H1 (cell line): ENCODE results near the gene CUL9. TPM values are rescaled to one million over a fixed set of nuclear protein-coding genes. Genes with fewer than 3 reads are reported as not detected.

Source experiments
- EGR1 ChIP-seq: IDR thresholded peaks from 2 replicates; pipeline ENCODE4 v1.6.1; 2011; ENCODE audit warnings: low read depth, low read length, borderline replicate concordance
- polyA plus RNA-seq, 7 experiments: library from polyadenylated mRNA; depleted of rRNA in 3 of 7; stranded (reverse) in 5 of 7; unstranded in 2 of 7; fragments of >200 nt in 5 of 7; fragments of 200-250 nt in 2 of 7; gene quantifications; 1 replicate in 5 of 7; 2 replicates in 1 of 7; 4 replicates in 1 of 7; pipeline versions ENCODE4 v1.2.1 to v1.2.3, GENCODE V29; 2011 to 2013; ENCODE audit warnings: missing spikeins in 2 of 7, mixed read lengths in 2 of 7
- total RNA-seq: library from RNA; stranded (reverse); fragmentation: NEBNext Ultra II Directional; extraction: Animal tissue kit (Norgen Biotek cat#: 25700); gene quantifications from 2 replicates; pipeline ENCODE4 v1.2.1, GENCODE V29; 2021

The CUL9 gene
- total and polyA plus RNA-seq, 2 of the 8 experiments (the other 6 are each of a cell fraction or from before 2014, with no cell fraction given) = 7.7 to 9.8 TPM

DNA sequence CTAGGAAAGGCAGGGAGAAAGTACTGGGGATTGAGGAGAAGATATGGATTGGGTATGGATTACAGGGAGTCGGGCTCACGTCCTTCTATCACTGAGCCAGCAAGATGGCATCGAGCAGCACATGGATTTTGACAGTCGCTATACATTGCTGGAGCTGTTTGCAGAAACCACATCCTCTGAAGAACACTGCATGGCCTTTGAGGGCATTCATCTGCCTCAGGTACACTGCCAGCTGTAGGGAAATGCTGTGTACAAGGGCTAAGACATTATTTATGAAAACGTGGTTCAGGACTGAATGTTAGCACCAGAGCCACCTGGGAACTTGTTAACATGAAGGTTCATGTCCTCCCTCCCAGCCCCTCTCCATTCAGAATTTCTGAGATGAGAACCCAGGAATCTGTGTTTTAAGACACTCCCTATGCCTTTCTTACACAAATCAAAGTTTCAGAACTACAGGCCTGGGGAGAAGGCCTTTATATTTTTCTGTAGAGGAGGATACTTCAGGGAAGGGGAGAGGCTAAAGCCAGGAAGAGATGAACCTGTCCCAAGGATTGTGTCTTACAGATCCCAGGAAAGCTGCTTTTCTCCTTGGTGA lies 3.5 kb downstream of the CUL9 start (continued):
- TF ChIP-seq EGR1 = no peak
- TF ChIP-seq, all 59 proteins: peak for 0
